Choroid plexus epithelial cell (primary cell): ENCODE data around the gene LACC1.

Source experiments
- DNase-seq: peaks from one replicate; pipeline ENCODE4 v3.0.0-alpha.2; 2010; ENCODE audit warnings: low read depth
- H3K4me3 ChIP-seq: 2 replicates; pipeline ENCODE4 v1.5.1; 2011; ENCODE audit warnings: low read depth, mild to moderate bottlenecking, control low read depth, low read length, moderate library complexity
- CTCF ChIP-seq: conservative IDR thresholded peaks from 2 replicates; pipeline ENCODE4 v1.5.1; 2011; ENCODE audit warnings: low read depth, mild to moderate bottlenecking, control low read depth, inconsistent platforms, low read length, moderate library complexity

The LACC1 gene

GRCh38 chr13:43920965-43921674 lies 41.4 kb downstream of the LACC1 start:
- TF ChIP-seq CTCF = no peak
- DNase-seq = no peak
- no peak overlapping the region for H3K4me3 ChIP-seq

- no peak overlapping the region for H3K4me3 ChIP-seq
- no peak for TF ChIP-seq CTCF
- no peak for DNase-seq
These were observed 45.0 kb downstream of the LACC1 start for GRCh38 chr13:43924549-43925245.

- no peak overlapping the region for H3K4me3 ChIP-seq
- no peak for DNase-seq
- TF ChIP-seq CTCF = no peak
These were observed 50.2 kb downstream of the LACC1 start for GRCh38 chr13:43929947-43930346.

GRCh38 chr13:43933378-43933777 lies 53.7 kb downstream of the LACC1 start:
- no peak for DNase-seq
- no peak overlapping the region for H3K4me3 ChIP-seq
- no peak for TF ChIP-seq CTCF

GRCh38 chr13:43934273-43934672 lies 54.6 kb downstream of the LACC1 start:
- DNase-seq = no peak
- no peak for TF ChIP-seq CTCF

GRCh38 chr13:43935878-43936277 lies 56.2 kb downstream of the LACC1 start:
- H3K4me3 ChIP-seq = no peak overlapping the region
- TF ChIP-seq CTCF = no peak
- peak; percentile 28 for DNase-seq

More at GRCh38 chr13:43934273-43934672, 54.6 kb downstream of the LACC1 start:
- H3K4me3 ChIP-seq = no peak overlapping the region

- DNase-seq = no peak
- H3K4me3 ChIP-seq = no peak overlapping the region
- no peak for TF ChIP-seq CTCF
These were observed 56.9 kb downstream of the LACC1 start for GRCh38 chr13:43936647-43937046.
